ENCODE measurements around the gene MAP2K3.

DNA sequence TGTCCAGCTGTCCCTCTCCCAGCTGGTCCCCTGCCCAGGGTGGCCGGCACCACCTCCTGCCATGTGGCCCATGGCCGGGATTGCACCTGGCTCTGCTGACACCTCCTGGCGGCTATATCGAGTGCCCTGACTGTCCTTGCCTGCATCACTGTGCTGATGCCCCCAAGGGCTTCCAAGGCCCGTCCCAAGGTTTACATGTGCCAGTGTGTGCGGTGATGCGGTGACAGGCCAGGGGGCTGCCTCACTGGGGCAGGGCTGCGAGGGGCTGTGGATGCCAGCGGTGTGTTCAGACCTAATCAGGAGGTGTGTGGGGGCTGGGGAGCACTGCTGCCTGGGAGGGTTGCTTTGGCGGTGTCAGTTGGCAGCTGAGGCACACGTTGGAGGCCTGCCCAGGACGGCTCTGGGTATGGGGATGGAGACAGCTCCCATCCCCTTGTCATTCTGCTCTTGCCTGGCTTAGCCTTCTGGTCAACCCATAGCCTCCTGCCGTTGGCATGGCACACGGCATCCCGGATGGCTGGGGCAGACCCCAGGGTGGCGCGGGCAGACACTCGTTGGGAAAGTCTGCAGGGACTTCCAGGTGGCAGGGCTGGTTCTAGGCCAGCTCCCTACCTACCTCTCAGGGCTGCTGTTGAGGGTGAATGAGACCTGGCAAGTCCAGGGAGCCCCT lies 5.5 kb downstream of the MAP2K3 start:
- TF ChIP-seq, protein P1, sequence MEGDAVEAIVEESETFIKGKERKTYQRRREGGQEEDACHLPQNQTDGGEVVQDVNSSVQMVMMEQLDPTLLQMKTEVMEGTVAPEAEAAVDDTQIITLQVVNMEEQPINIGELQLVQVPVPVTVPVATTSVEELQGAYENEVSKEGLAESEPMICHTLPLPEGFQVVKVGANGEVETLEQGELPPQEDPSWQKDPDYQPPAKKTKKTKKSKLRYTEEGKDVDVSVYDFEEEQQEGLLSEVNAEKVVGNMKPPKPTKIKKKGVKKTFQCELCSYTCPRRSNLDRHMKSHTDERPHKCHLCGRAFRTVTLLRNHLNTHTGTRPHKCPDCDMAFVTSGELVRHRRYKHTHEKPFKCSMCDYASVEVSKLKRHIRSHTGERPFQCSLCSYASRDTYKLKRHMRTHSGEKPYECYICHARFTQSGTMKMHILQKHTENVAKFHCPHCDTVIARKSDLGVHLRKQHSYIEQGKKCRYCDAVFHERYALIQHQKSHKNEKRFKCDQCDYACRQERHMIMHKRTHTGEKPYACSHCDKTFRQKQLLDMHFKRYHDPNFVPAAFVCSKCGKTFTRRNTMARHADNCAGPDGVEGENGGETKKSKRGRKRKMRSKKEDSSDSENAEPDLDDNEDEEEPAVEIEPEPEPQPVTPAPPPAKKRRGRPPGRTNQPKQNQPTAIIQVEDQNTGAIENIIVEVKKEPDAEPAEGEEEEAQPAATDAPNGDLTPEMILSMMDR (conservative IDR thresholded peaks at IDR 0.05; ENCODE audit: low read length) = no peak
- TF ChIP-seq EZH2phosphoT487 (IDR thresholded peaks at IDR 0.05; ENCODE audit: borderline replicate concordance, low read depth, low read length) = no peak
